ENCODE results near the gene SLC34A3. TPM values are rescaled to one million over a fixed set of nuclear protein-coding genes. Genes with fewer than 3 reads are reported as not detected.

SLC34A3 gene
- total RNA-seq, 2 experiments from 2014 or later = not detected

DNA sequence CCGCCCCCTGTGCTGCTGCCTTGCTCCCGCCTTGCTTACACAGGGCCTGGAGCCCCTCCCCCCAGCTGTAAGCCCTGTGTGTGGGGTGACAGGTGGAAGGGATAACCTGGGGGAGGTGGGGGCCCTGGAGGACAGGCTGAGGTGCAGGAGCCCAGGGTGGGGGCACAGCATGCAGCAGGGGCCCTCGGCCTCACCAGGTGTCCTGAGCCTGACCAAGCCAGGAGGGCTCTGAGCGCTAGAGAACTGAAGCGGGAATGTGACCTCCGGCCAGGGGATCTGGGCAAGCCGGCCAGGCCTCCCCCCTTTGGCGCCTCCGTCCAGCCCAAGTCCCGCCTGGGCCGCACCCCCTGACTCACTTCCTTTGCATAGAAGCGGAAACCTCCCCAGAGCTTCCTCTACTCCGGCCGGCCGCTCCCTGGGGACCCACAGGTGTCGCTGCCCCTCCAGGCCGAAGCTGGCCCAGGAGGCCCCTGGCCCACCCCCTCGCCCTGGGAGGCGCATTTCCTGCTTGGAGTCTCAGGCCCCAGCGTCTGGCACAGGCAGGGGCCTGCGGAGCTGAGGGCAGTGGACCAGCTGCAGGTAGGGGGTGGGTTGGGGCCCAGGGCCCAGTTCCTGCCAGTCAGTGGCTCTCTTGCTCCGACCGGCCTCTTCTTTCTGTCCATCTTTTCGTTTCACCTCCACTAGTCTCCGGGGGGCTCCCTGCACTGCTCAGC, 46.8 kb downstream of the SLC34A3 start, which contains the start of gene TOR4A:
Gene TOR4A, plus strand, starts transcription at position 398 of the 713 bp plus-strand sequence. CDS start 964 bp downstream, outside the sequence.
- Histone ChIP-seq H3K27ac (ENCODE audit: low read depth, low read length, poor library complexity, severe bottlenecking) (peak within 1 kb of the TSS; percentile 77), H3K4me1 (ENCODE audit: insufficient read depth, low read length, poor library complexity, severe bottlenecking) (peaks cover 71% of the 10 kb centered on the region), H3K79me2 (ENCODE audit: insufficient read depth, low read depth, low read length) (no peaks in the 10 kb centered on the region), H4K20me1 (ENCODE audit: insufficient read depth, low read length) (no peaks in the 10 kb centered on the region), H2AFZ (ENCODE audit: low read length) (no peak within 1 kb of the TSS), H3K4me2 (ENCODE audit: low read length) (peak within 1 kb of the TSS; percentile 81), H3K4me3 (ENCODE audit: low read depth, low read length, poor library complexity, severe bottlenecking) (peak within 1 kb of the TSS; percentile 69), H3K36me3 (ENCODE audit: insufficient read depth, low read length) (peaks cover 11% of the 10 kb centered on the region; the same call in 1 of the 2 replicates), H3K9me3 (ENCODE audit: low read length) (no peaks in the 10 kb centered on the region), H3K9me2 (ENCODE audit: insufficient read depth, low read length) (no peaks in the 10 kb centered on the region)
- ChIA-PET POLR2A (interaction anchor here (0.9 to 1.5 kb wide), 3 partner anchors 9 to 43 kb away, joined by 3 to 4 read pairs (median 3); no protein-coding TSS in a partner anchor), CTCF (ENCODE audit: unreplicated experiment) (interaction anchor here (0.8 kb wide), 1 partner anchor 10 kb away, joined by 7 read pairs; no protein-coding TSS in a partner anchor)
- TF ChIP-seq, protein P1, sequence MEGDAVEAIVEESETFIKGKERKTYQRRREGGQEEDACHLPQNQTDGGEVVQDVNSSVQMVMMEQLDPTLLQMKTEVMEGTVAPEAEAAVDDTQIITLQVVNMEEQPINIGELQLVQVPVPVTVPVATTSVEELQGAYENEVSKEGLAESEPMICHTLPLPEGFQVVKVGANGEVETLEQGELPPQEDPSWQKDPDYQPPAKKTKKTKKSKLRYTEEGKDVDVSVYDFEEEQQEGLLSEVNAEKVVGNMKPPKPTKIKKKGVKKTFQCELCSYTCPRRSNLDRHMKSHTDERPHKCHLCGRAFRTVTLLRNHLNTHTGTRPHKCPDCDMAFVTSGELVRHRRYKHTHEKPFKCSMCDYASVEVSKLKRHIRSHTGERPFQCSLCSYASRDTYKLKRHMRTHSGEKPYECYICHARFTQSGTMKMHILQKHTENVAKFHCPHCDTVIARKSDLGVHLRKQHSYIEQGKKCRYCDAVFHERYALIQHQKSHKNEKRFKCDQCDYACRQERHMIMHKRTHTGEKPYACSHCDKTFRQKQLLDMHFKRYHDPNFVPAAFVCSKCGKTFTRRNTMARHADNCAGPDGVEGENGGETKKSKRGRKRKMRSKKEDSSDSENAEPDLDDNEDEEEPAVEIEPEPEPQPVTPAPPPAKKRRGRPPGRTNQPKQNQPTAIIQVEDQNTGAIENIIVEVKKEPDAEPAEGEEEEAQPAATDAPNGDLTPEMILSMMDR (conservative IDR thresholded peaks at IDR 0.05; ENCODE audit: low read length) = peak; percentile 42; the same call in 1 of the 2 replicates
- no peak for TF ChIP-seq EZH2phosphoT487 (IDR thresholded peaks at IDR 0.05; ENCODE audit: borderline replicate concordance, low read depth, low read length)
- intact Hi-C loops (cut with micrococcal nuclease; ENCODE audit: unreplicated experiment) = loop anchor here (1.0 to 2.0 kb wide), 2 partner anchors 9 to 37 kb away; partner anchors contain the start of gene TUBB4B
- no TSS peak for BruUV-seq (replicated peaks)
- DNase-seq (ENCODE audit: low spot score) = peak; percentile 90

GRCh38 chr9:137278061-137278701, 47.5 kb downstream of the SLC34A3 start:
- Histone ChIP-seq H3K4me2 (ENCODE audit: low read length) (peak overlapping the region; percentile 81), H3K27ac (ENCODE audit: low read depth, low read length, poor library complexity, severe bottlenecking) (peak overlapping the region; percentile 77), H2AFZ (ENCODE audit: low read length) (no peak overlapping the region), H3K79me2 (ENCODE audit: insufficient read depth, low read depth, low read length) (no peaks in the 10 kb centered on the region), H3K4me1 (ENCODE audit: insufficient read depth, low read length, poor library complexity, severe bottlenecking) (peaks cover 77% of the 10 kb centered on the region), H3K36me3 (ENCODE audit: insufficient read depth, low read length) (peaks cover 5% of the 10 kb centered on the region; the same call in 1 of the 2 replicates), H3K4me3 (ENCODE audit: low read depth, low read length, poor library complexity, severe bottlenecking) (peak overlapping the region; percentile 69), H3K9me2 (ENCODE audit: insufficient read depth, low read length) (no peaks in the 10 kb centered on the region), H3K9me3 (ENCODE audit: low read length) (no peaks in the 10 kb centered on the region), H4K20me1 (ENCODE audit: insufficient read depth, low read length) (no peaks in the 10 kb centered on the region)
- intact Hi-C loops (cut with micrococcal nuclease; ENCODE audit: unreplicated experiment) = no loop called here
- POLR2A ChIA-PET = interaction anchor here (0.9 to 1.5 kb wide), 3 partner anchors 9 to 42 kb away, joined by 3 to 4 read pairs (median 3); no protein-coding TSS in a partner anchor
- CTCF ChIA-PET (ENCODE audit: unreplicated experiment) = no interaction called here
- no TSS peak for BruUV-seq (replicated peaks)
- DNase-seq (ENCODE audit: low spot score) = peak; percentile 68
- TF ChIP-seq, protein P1 (conservative IDR thresholded peaks at IDR 0.05; ENCODE audit: low read length) = no peak
- TF ChIP-seq EZH2phosphoT487 (IDR thresholded peaks at IDR 0.05; ENCODE audit: borderline replicate concordance, low read depth, low read length) = no peak
